ENCODE data around the gene DHRS12. TPM values are rescaled to one million over a fixed set of nuclear protein-coding genes. Genes with fewer than 3 reads are reported as not detected.
A peak's percentile ranks its signal among the peaks of the same experiment; 100 is the strongest.

DHRS12 gene
- total RNA-seq, 2 experiments from 2014 or later: 10.0 to 14.8 TPM

DNA sequence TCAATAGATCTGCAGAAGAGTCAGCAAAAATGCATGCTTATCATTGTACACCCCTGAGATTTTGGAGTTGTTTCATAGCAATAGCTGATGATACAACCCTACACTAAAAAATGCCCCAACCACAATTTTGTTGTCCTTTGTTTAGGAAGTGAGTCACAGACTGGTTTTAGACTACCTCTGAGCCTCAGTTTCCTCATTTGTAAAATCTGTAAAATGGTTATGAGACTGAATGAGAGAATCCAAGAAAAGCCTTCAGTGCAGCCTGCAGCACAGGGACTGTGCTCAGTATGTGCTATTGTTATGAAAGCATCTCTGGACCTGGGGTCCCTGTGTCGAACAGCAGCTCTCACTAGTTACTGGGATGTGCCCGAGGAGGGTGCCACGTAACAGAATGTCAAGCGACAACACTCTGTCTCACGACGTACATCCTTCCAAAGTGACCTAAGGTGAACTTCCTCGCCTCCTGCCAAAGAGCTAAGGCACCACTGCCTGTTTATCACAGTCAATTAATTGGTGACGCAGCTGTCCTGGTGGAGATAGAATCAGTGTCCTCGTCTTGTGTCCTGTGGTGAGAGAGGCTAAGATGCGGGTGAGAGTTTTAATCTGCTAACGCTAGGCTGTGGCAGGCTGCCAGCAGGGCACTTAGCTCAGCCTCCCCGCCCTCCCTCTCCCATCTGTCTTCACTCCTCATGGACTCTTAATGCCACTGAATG lies 18.1 kb downstream of the DHRS12 start:
- CTCF ChIA-PET: no interaction called here
- peaks cover 38% of the 10 kb centered on the region for H3K36me3 Mint-ChIP-seq (ENCODE audit: low read depth)
- intact Hi-C loops (cut with DNase I, micrococcal nuclease): no loop called here
- ATAC-seq (ENCODE audit: poor library complexity) (peak; percentile 32), DNase-seq (no peak)
- no peaks in the 10 kb centered on the region for H3K27me3 Mint-ChIP-seq
- H3K9me3 ChIP-seq (ENCODE audit: control insufficient read depth in 1 of 2, insufficient read depth in 1 of 2, low read length in 2 of 2): no peaks in the 10 kb centered on the region
- no peaks in the 10 kb centered on the region for H3K9me3 Mint-ChIP-seq
- H3K27ac ChIP-seq (ENCODE audit: low read depth in 1 of 2, low read length in 2 of 2): no peak overlapping the region
- H3K36me3 ChIP-seq (ENCODE audit: insufficient read depth, low read length): peaks cover 14% of the 10 kb centered on the region
- H3K4me3 Mint-ChIP-seq: no peak overlapping the region
- H3K27me3 ChIP-seq (ENCODE audit: control insufficient read depth in 1 of 2, insufficient read depth in 2 of 2, low read length in 2 of 2): no peaks in the 10 kb centered on the region
- TF ChIP-seq, protein P1, sequence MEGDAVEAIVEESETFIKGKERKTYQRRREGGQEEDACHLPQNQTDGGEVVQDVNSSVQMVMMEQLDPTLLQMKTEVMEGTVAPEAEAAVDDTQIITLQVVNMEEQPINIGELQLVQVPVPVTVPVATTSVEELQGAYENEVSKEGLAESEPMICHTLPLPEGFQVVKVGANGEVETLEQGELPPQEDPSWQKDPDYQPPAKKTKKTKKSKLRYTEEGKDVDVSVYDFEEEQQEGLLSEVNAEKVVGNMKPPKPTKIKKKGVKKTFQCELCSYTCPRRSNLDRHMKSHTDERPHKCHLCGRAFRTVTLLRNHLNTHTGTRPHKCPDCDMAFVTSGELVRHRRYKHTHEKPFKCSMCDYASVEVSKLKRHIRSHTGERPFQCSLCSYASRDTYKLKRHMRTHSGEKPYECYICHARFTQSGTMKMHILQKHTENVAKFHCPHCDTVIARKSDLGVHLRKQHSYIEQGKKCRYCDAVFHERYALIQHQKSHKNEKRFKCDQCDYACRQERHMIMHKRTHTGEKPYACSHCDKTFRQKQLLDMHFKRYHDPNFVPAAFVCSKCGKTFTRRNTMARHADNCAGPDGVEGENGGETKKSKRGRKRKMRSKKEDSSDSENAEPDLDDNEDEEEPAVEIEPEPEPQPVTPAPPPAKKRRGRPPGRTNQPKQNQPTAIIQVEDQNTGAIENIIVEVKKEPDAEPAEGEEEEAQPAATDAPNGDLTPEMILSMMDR (IDR thresholded peaks at IDR 0.05): no peak
- no peak overlapping the region for H3K27ac Mint-ChIP-seq
- no peak overlapping the region for H3K4me3 ChIP-seq (ENCODE audit: low read length)
- peaks cover 10% of the 10 kb centered on the region for H3K4me1 Mint-ChIP-seq (ENCODE audit: low read depth)
- peaks cover 3% of the 10 kb centered on the region for H3K4me1 ChIP-seq (ENCODE audit: insufficient read depth, low read length)
- POLR2A ChIA-PET: no interaction called here

DNA sequence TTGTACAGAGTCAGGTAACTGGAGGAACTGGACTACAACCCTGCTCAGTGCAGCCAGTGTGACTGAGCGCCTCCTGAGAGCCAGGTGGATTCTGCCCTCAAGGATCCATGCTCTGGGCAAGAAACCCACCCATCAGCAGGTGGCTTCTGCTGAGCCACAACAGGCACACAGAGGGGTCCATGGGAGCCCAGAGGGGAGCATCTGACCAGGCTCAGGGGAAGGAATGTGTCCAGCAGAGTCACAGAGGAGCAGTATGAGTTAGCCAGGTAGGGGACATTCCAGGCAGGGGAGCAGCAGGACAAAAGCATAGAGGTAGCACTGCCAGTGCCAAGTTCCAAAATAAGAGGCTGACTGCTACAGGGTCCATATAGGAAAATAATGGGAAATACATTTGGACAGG lies 19.9 kb downstream of the DHRS12 start:
- ChIA-PET CTCF (no interaction called here), POLR2A (no interaction called here)
- H3K4me3 Mint-ChIP-seq: no peak overlapping the region
- H3K36me3 Mint-ChIP-seq (ENCODE audit: low read depth): peaks cover 26% of the 10 kb centered on the region
- Histone ChIP-seq H3K36me3 (ENCODE audit: insufficient read depth, low read length) (peaks cover 8% of the 10 kb centered on the region), H3K27me3 (ENCODE audit: control insufficient read depth in 1 of 2, insufficient read depth in 2 of 2, low read length in 2 of 2) (no peaks in the 10 kb centered on the region), H3K4me3 (ENCODE audit: low read length) (no peak overlapping the region), H3K9me3 (ENCODE audit: control insufficient read depth in 1 of 2, insufficient read depth in 1 of 2, low read length in 2 of 2) (no peaks in the 10 kb centered on the region), H3K4me1 (ENCODE audit: insufficient read depth, low read length) (peaks cover 3% of the 10 kb centered on the region), H3K27ac (ENCODE audit: low read depth in 1 of 2, low read length in 2 of 2) (no peak overlapping the region)
- intact Hi-C loops (cut with DNase I, micrococcal nuclease): no loop called here
- H3K27me3 Mint-ChIP-seq: no peaks in the 10 kb centered on the region
- no peaks in the 10 kb centered on the region for H3K9me3 Mint-ChIP-seq
- no peak overlapping the region for H3K27ac Mint-ChIP-seq
- peaks cover 10% of the 10 kb centered on the region for H3K4me1 Mint-ChIP-seq (ENCODE audit: low read depth)
- ATAC-seq (ENCODE audit: poor library complexity) (no peak), DNase-seq (no peak)
- TF ChIP-seq, protein P1 (IDR thresholded peaks at IDR 0.05): no peak

DNA sequence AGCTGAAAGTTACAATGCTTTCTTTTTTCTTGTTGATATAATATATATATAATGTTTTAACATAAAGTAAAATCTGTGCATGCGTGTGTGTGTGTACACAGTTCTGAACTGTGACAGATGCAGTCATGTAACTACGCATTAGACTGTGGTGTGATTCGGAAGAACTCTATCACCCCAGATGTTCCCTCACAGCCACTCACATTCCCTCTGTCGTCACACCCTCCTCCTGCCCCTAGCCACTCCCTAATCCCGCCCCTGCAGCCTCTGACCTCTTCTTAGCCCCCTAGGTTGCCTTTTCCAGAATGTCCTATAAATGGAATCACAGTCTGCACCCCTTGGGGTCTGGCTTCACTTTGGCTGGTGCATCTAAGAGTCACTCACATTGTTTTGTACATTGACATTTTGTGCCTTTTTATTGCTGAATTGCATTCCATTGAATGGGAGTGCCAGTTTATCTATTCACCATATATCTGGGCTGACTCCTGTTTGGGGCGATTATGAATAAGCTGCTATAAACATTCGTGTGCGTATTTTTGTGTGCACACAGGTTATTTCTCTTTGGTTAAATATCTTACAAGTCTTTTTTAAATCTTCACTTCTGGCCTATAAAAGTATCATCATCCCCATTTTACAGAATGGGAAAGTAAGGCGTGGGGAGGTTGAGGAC lies 20.4 kb downstream of the DHRS12 start:
- Mint-ChIP-seq H3K27ac (no peak overlapping the region), H3K4me1 (ENCODE audit: low read depth) (peaks cover 10% of the 10 kb centered on the region), H3K27me3 (no peaks in the 10 kb centered on the region), H3K4me3 (no peak overlapping the region), H3K36me3 (ENCODE audit: low read depth) (peaks cover 25% of the 10 kb centered on the region), H3K9me3 (no peaks in the 10 kb centered on the region)
- TF ChIP-seq, protein P1 (IDR thresholded peaks at IDR 0.05): no peak
- Histone ChIP-seq H3K27ac (ENCODE audit: low read depth in 1 of 2, low read length in 2 of 2) (no peak overlapping the region), H3K36me3 (ENCODE audit: insufficient read depth, low read length) (peaks cover 6% of the 10 kb centered on the region), H3K4me1 (ENCODE audit: insufficient read depth, low read length) (peaks cover 3% of the 10 kb centered on the region), H3K9me3 (ENCODE audit: control insufficient read depth in 1 of 2, insufficient read depth in 1 of 2, low read length in 2 of 2) (no peaks in the 10 kb centered on the region), H3K27me3 (ENCODE audit: control insufficient read depth in 1 of 2, insufficient read depth in 2 of 2, low read length in 2 of 2) (no peaks in the 10 kb centered on the region), H3K4me3 (ENCODE audit: low read length) (no peak overlapping the region)
- ChIA-PET POLR2A (no interaction called here), CTCF (no interaction called here)
- ATAC-seq (ENCODE audit: poor library complexity) (no peak), DNase-seq (no peak)
- intact Hi-C loops (cut with DNase I, micrococcal nuclease): no loop called here
